HEK293 (cell line): ENCODE data around the gene SLC38A1.

Experiments used
- CTCF ChIP-seq: fragments of 450-650 bp; formaldehyde crosslinking; IDR thresholded peaks from 2 replicates; pipeline ENCODE4 v1.5.1; 2016; ENCODE audit warnings: missing biosample characterization, missing genetic modification characterization
- GLI2 ChIP-seq: fragments of 450-650 bp; formaldehyde crosslinking; IDR thresholded peaks from 2 replicates; pipeline ENCODE4; 2017; ENCODE audit warnings: missing biosample characterization, missing genetic modification characterization, low read depth, borderline replicate concordance
- SP3 ChIP-seq: fragments of 450-650 bp; formaldehyde crosslinking; IDR thresholded peaks from 2 replicates; pipeline ENCODE4 v1.5.1; 2016; ENCODE audit warnings: missing biosample characterization, missing genetic modification characterization
- ZBTB21 ChIP-seq: fragments of 450-650 bp; formaldehyde crosslinking; IDR thresholded peaks from 2 replicates; pipeline ENCODE4 v1.5.1; 2017; ENCODE audit warnings: missing biosample characterization, missing genetic modification characterization
- ZNF654 ChIP-seq: fragments of 450-650 bp; formaldehyde crosslinking; IDR thresholded peaks from 2 replicates; pipeline ENCODE4 v1.5.1; 2016; ENCODE audit warnings: low read depth, missing biosample characterization, missing genetic modification characterization

GRCh38 chr12:46200551-46200950, 68.3 kb downstream of the SLC38A1 start:
- TF ChIP-seq ZNF654 (tag by site-specific recombination) (no peak), SP3 (no peak), ZBTB21 (tag by site-specific recombination) (no peak), GLI2 (no peak), CTCF (tag by site-specific recombination) (no peak)
